H9 (cell line): ENCODE results near the gene CTNNA1. TPM values are rescaled to one million over a fixed set of nuclear protein-coding genes. Genes with fewer than 3 reads are reported as not detected.

Experiments used
- DNase-seq: peaks from one replicate; pipeline ENCODE4 v3.0.0-alpha.2; 2017
- H2AFZ ChIP-seq: one replicate; pipeline ENCODE4 v1.6.1; 2013; ENCODE audit warnings: mild to moderate bottlenecking, low read length, control low read depth, moderate library complexity
- H2AK5ac ChIP-seq: 2 replicates; pipeline ENCODE4 v1.6.1; 2013; ENCODE audit warnings: low read length, control low read depth, mixed read lengths; ENCODE audit not compliant: insufficient read length
- H2BK120ac ChIP-seq: one replicate; pipeline ENCODE4 v1.6.1; 2013; ENCODE audit warnings: low read depth, mild to moderate bottlenecking, low read length, control low read depth, inconsistent platforms; ENCODE audit not compliant: poor library complexity, severe bottlenecking
- H2BK12ac ChIP-seq: 2 replicates; pipeline ENCODE4 v1.6.1; 2013; ENCODE audit warnings: low read length, control low read depth, mixed read lengths, low read depth; ENCODE audit not compliant: insufficient read length
- H2BK15ac ChIP-seq: 2 replicates; pipeline ENCODE4 v1.6.1; 2013; ENCODE audit warnings: low read depth, low read length, control low read depth
- H2BK20ac ChIP-seq: one replicate; pipeline ENCODE4 v1.6.1; 2013; ENCODE audit warnings: low read depth, mild to moderate bottlenecking, low read length, control low read depth, inconsistent platforms; ENCODE audit not compliant: poor library complexity, severe bottlenecking
- H2BK5ac ChIP-seq: 2 replicates; pipeline ENCODE4 v1.6.1; 2013; ENCODE audit warnings: low read length, control low read depth, mixed read lengths; ENCODE audit not compliant: insufficient read length
- H3K14ac ChIP-seq: 2 replicates; pipeline ENCODE4 v1.6.1; 2013; ENCODE audit warnings: low read length, control low read depth; ENCODE audit not compliant: insufficient read depth
- H3K18ac ChIP-seq: 2 replicates; pipeline ENCODE4 v1.6.1; 2013; ENCODE audit warnings: low read depth, mild to moderate bottlenecking, mixed read lengths, low read length, control low read depth; ENCODE audit not compliant: insufficient read length
- H3K23ac ChIP-seq: 2 replicates; pipeline ENCODE4 v1.6.1; 2013; ENCODE audit warnings: low read length, control low read depth, mixed read lengths, low read depth; ENCODE audit not compliant: insufficient read length
- H3K23me2 ChIP-seq: 2 replicates; pipeline ENCODE4 v1.6.1; 2013; ENCODE audit warnings: low read depth, mild to moderate bottlenecking, mixed read lengths, low read length, control low read depth; ENCODE audit not compliant: insufficient read length, poor library complexity, severe bottlenecking
- H3K27ac ChIP-seq: 2 replicates; pipeline ENCODE4 v1.5.1; 2013; ENCODE audit warnings: low read length, control low read depth, mixed read lengths, low read depth; ENCODE audit not compliant: insufficient read length
- H3K27me3 ChIP-seq: 2 replicates; pipeline ENCODE4 v1.6.1; 2013; ENCODE audit warnings: low read length, control low read depth, inconsistent platforms; ENCODE audit not compliant: insufficient read depth
- H3K4ac ChIP-seq: 2 replicates; pipeline ENCODE4 v1.6.1; 2013; ENCODE audit warnings: low read depth, mild to moderate bottlenecking, control low read depth, inconsistent platforms, low read length, moderate library complexity
- H3K4me1 ChIP-seq: 2 replicates; pipeline ENCODE4 v1.6.1; 2013; ENCODE audit warnings: low read length, control low read depth, inconsistent platforms; ENCODE audit not compliant: insufficient read depth
- H3K4me2 ChIP-seq: 2 replicates; pipeline ENCODE4 v1.6.1; 2013; ENCODE audit warnings: low read length, control low read depth, mixed read lengths; ENCODE audit not compliant: insufficient read length, insufficient read depth
- H3K56ac ChIP-seq: 2 replicates; pipeline ENCODE4 v1.6.1; 2013; ENCODE audit warnings: low read depth, mild to moderate bottlenecking, mixed read lengths, low read length, control low read depth; ENCODE audit not compliant: insufficient read length
- H3K79me1 ChIP-seq: 2 replicates; pipeline ENCODE4 v1.6.1; 2013; ENCODE audit warnings: low read depth, mild to moderate bottlenecking, moderate library complexity, low read length, control low read depth, inconsistent platforms; ENCODE audit not compliant: insufficient read depth, poor library complexity, severe bottlenecking
- H3K79me2 ChIP-seq: 2 replicates; pipeline ENCODE4 v1.6.1; 2013; ENCODE audit warnings: low read length, control low read depth, inconsistent platforms; ENCODE audit not compliant: insufficient read depth
- H3K9ac ChIP-seq: 2 replicates; pipeline ENCODE4 v1.6.1; 2013; ENCODE audit warnings: low read length, control low read depth, mixed read lengths; ENCODE audit not compliant: insufficient read length; ENCODE audit errors: extremely low read depth
- H3K9me3 ChIP-seq: one replicate; pipeline ENCODE4 v1.6.1; 2013; ENCODE audit warnings: low read depth, low read length, inconsistent platforms; ENCODE audit not compliant: control insufficient read depth
- H3T11ph ChIP-seq: one replicate; pipeline ENCODE4 v1.6.1; 2013; ENCODE audit warnings: mild to moderate bottlenecking, low read length, control low read depth, inconsistent platforms
- H4K20me1 ChIP-seq: one replicate; pipeline ENCODE4 v1.6.1; 2013; ENCODE audit not compliant: control insufficient read depth, insufficient read length, insufficient read depth
- H4K5ac ChIP-seq: 2 replicates; pipeline ENCODE4 v1.6.1; 2013; ENCODE audit warnings: low read depth, mild to moderate bottlenecking, mixed read lengths, low read length, control low read depth; ENCODE audit not compliant: insufficient read length
- H4K8ac ChIP-seq: replicated peaks from 2 replicates; pipeline ENCODE4 v1.6.1; 2013; ENCODE audit warnings: low read length, control low read depth, mixed read lengths, low read depth; ENCODE audit not compliant: insufficient read length
- H4K91ac ChIP-seq: 2 replicates; pipeline ENCODE4 v1.6.1; 2013; ENCODE audit warnings: low read depth, mild to moderate bottlenecking, moderate library complexity, mixed read lengths, low read length, control low read depth; ENCODE audit not compliant: insufficient read length
- H3K27ac Mint-ChIP-seq, 3 experiments: 2 replicates in 2 of 3; 3 replicates in 1 of 3; pipeline ENCODE4 v1.8.0; 2020 to 2021; ENCODE audit warnings: mixed read lengths in 3 of 3, mild to moderate bottlenecking in 1 of 3, moderate library complexity in 1 of 3
- H3K27me3 Mint-ChIP-seq: 2 replicates; pipeline ENCODE4 v1.8.0; 2021; ENCODE audit warnings: low read depth, mild to moderate bottlenecking, moderate library complexity, mixed read lengths
- H3K36me3 Mint-ChIP-seq, 3 experiments: 2 replicates in 2 of 3; 3 replicates in 1 of 3; pipeline ENCODE4 v1.8.0; 2020 to 2021; ENCODE audit warnings: low read depth in 3 of 3, mixed read lengths in 3 of 3; ENCODE audit not compliant: insufficient read depth in 1 of 3
- H3K4me1 Mint-ChIP-seq, 2 experiments: 2 replicates each; pipeline ENCODE4 v1.8.0; 2020; ENCODE audit warnings: mixed read lengths in 2 of 2
- H3K4me3 Mint-ChIP-seq, 2 experiments: 2 replicates in 1 of 2; 3 replicates in 1 of 2; pipeline ENCODE4 v1.8.0; 2020 to 2021; ENCODE audit warnings: mild to moderate bottlenecking in 2 of 2, mixed read lengths in 2 of 2, moderate library complexity in 1 of 2
- H3K9me3 Mint-ChIP-seq, 2 experiments: 2 replicates in 1 of 2; 3 replicates in 1 of 2; pipeline ENCODE4 v1.8.0; 2020; ENCODE audit warnings: mild to moderate bottlenecking in 2 of 2, mixed read lengths in 2 of 2, moderate library complexity in 1 of 2
- CTCF ChIP-seq: fragments of 200-600 bp; sonication (generic); conservative IDR thresholded peaks from 3 replicates; pipeline ENCODE4 v1.8.0; 2021; ENCODE audit warnings: antibody characterized with exemption, mild to moderate bottlenecking
- WGBS: extraction: QIAGEN DNeasy Blood & Tissue Kit; methylation state at CpG from one replicate; pipeline ENCODE4 v1.1.7; 2013; ENCODE audit warnings: missing lambda C conversion rate, low lambda C conversion rate, mixed read lengths; ENCODE audit not compliant: insufficient read length; ENCODE audit errors: extremely low coverage; 5-methylcytosine and 5-hydroxymethylcytosine counted together
- total RNA-seq: library from RNA; stranded (reverse); gene quantifications from 2 replicates; pipeline ENCODE4 v1.2.1, GENCODE V29; 2021

CTNNA1 gene
- total RNA-seq, 1 experiment from 2014 or later = 354 TPM

DNA sequence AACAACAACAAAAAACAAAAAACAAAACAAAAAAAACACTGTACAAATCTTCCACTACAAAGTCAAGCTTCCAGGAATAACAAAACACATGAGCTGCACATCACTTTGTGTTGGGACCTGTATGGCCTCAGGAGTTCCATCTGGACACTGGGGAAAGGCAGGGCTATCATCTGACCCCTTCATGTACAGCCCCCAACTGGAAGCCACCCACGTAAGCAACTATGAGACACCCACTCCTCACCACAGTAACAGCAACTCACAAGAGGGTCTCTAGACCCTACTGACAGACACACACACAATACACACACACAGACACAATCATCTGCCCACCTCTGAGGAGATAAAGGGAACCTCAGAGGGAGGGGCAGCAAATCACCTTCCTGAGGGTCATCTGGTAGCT lies 203.6 kb downstream of the CTNNA1 start:
- Mint-ChIP-seq H3K27ac (no peak overlapping the region), H3K36me3 (no peaks in the 10 kb centered on the region), H3K4me3 (no peak overlapping the region), H3K4me1 (peaks cover 10 to 22% of the 10 kb centered on the region in 2 experiments), H3K27me3 (no peaks in the 10 kb centered on the region; the same call in 1 of the 2 replicates), H3K9me3 (no peaks in the 10 kb centered on the region)
- no CpG with 5 or more reads among the region's 1 CpG for WGBS
- Histone ChIP-seq H3K27me3 (no peaks in the 10 kb centered on the region), H4K91ac (no peak overlapping the region), H3K79me1 (no peaks in the 10 kb centered on the region), H2BK12ac (no peak overlapping the region), H2BK5ac (no peak overlapping the region), H2AK5ac (no peak overlapping the region), H2BK15ac (no peak overlapping the region), H4K20me1 (no peaks in the 10 kb centered on the region), H3K9ac (no peak overlapping the region), H3T11ph (no peak overlapping the region), H3K4me1 (peaks cover 2% of the 10 kb centered on the region; the same call in 1 of the 2 replicates), H3K4ac (no peak overlapping the region), H3K23ac (no peak overlapping the region), H2BK20ac (no peak overlapping the region), H3K79me2 (no peaks in the 10 kb centered on the region), H3K9me3 (no peaks in the 10 kb centered on the region), H2AFZ (no peak overlapping the region), H3K4me2 (no peak overlapping the region), H3K23me2 (no peaks in the 10 kb centered on the region), H4K5ac (no peak overlapping the region), H2BK120ac (no peak overlapping the region), H3K18ac (no peak overlapping the region), H3K56ac (no peak overlapping the region), H3K27ac (no peak overlapping the region), H4K8ac (no peak overlapping the region), H3K14ac (no peak overlapping the region)
- no peak for TF ChIP-seq CTCF
- DNase-seq = no peak
